Lower leg skin (tissue), 4 donors: Measurements from ENCODE around the gene CHRM5. TPM values are rescaled to one million over a fixed set of nuclear protein-coding genes. Genes with fewer than 3 reads are reported as not detected.

Experiments
- DNase-seq, 2 donors: peaks; one replicate each; pipeline ENCODE4 v3.0.0-alpha.2; 2019; ENCODE audit warnings: low spot score in 2 of 2
- H3K4me3 ChIP-seq: fragments of 200-600 bp; sonication (generic); 2 replicates; pipeline ENCODE4 v1.5.1; 2017; ENCODE audit warnings: mild to moderate bottlenecking, low read depth; ENCODE audit not compliant: poor library complexity, severe bottlenecking
- CTCF ChIP-seq, 3 donors: fragments of 450-650 bp; IDR thresholded peaks; one replicate each; pipeline ENCODE4 v1.5.1; 2016; ENCODE audit warnings: antibody characterized with exemption in 3 of 3, mild to moderate bottlenecking in 3 of 3, moderate library complexity in 2 of 3
- POLR2A ChIP-seq, 2 donors: fragments of 450-650 bp; IDR thresholded peaks; one replicate each; pipeline ENCODE4 v1.6.1; 2016 to 2017; ENCODE audit warnings: antibody characterized with exemption in 2 of 2, mild to moderate bottlenecking in 1 of 2, moderate library complexity in 1 of 2
- WGBS, 2 donors: methylation state at CpG; one replicate each; pipeline ENCODE4 v1.1.5; 2018; 5-methylcytosine and 5-hydroxymethylcytosine counted together
- intact Hi-C: fragments of 100-400 bp; cut with DNase I; formaldehyde crosslinking; loops from one replicate; pipeline ENCODE4 v1.15.0; 2023; ENCODE audit warnings: low total_unique reads
- total RNA-seq, 4 donors: library from RNA; depleted of rRNA; stranded (reverse); fragments of >200 nt; gene quantifications; one replicate each; pipeline ENCODE4 v1.1.0, GENCODE V29; 2016

CHRM5 gene
- total RNA-seq, 4 donors from 2014 or later: not detected

GRCh38 chr15:34084086-34084485, 115.8 kb downstream of the CHRM5 start:
- TF ChIP-seq CTCF (IDR thresholded peaks at IDR 0.05) (no peak), POLR2A (IDR thresholded peaks at IDR 0.05) (no peak)
- peak in 1 of 2 donors; percentile 37 for DNase-seq
- H3K4me3 ChIP-seq: no peak overlapping the region
- intact Hi-C loops: no loop called here
- 36 to 37% methylated on average over 7 of the region's 7 CpGs for WGBS, 2 donors

GRCh38 chr15:34085746-34086145, 117.4 kb downstream of the CHRM5 start:
- intact Hi-C loops: no loop called here
- H3K4me3 ChIP-seq: no peak overlapping the region
- 68 to 83% methylated on average over 2 of the region's 2 CpGs for WGBS, 2 donors
- DNase-seq: no peak
- TF ChIP-seq CTCF (IDR thresholded peaks at IDR 0.05) (no peak), POLR2A (IDR thresholded peaks at IDR 0.05) (no peak)

- H3K4me3 ChIP-seq: no peak overlapping the region
- WGBS, 2 donors: 91% methylated on average over 5 of the region's 5 CpGs
- no peak for TF ChIP-seq POLR2A (IDR thresholded peaks at IDR 0.05)
- no peak for TF ChIP-seq CTCF (IDR thresholded peaks at IDR 0.05)
- no peak for DNase-seq
- intact Hi-C loops: loop anchor here (5.0 kb wide), 1 partner anchor 122 kb away; no protein-coding TSS in a partner anchor
Observed at GRCh38 chr15:34099914-34100313, 131.6 kb downstream of the CHRM5 start.

GRCh38 chr15:34101366-34102174, 133.3 kb downstream of the CHRM5 start, which contains the start of the genes EMC7 and PGBD4:
Gene EMC7 (minus strand): TSS chr15:34101862. CDS start chr15:34101839, 23 bp downstream.
Gene PGBD4 (plus strand): TSS chr15:34102083. CDS start chr15:34102532, 449 bp downstream.
- peak within 1 kb of the TSS; percentile 92 for H3K4me3 ChIP-seq
- TF ChIP-seq POLR2A (IDR thresholded peaks at IDR 0.05) (no peak), CTCF (IDR thresholded peaks at IDR 0.05) (no peak)
- intact Hi-C loops: loop anchor here (5.0 kb wide), 1 partner anchor 121 kb away; no protein-coding TSS in a partner anchor
- 0% methylated on average over 32 to 35 of the region's 48 CpGs for whole genome bisulfite sequencing, 2 donors
- DNase-seq: peak; percentile 99 to 100

- no peak for TF ChIP-seq CTCF (IDR thresholded peaks at IDR 0.05)
- no peak for TF ChIP-seq POLR2A (IDR thresholded peaks at IDR 0.05)
- peak overlapping the region; percentile 22 for H3K4me3 ChIP-seq
- WGBS, 2 donors: 22 to 26% methylated on average over 29 of the region's 29 CpGs
- no peak for DNase-seq
- intact Hi-C loops: loop anchor here (5.0 kb wide), 1 partner anchor 120 kb away; no protein-coding TSS in a partner anchor
Observed at GRCh38 chr15:34102175-34102925, 134.1 kb downstream of the CHRM5 start.
